Hematopoietic multipotent progenitor cell treated with erythropoietin and hydrocortisone succinate and interleukin-3 and kit ligand, for 6 days (in vitro differentiated cells): Measurements from ENCODE around the gene RAB3A.
"Not testable (repeated sequence)": the region's sequence is repeated elsewhere in the genome, so short reads cannot be mapped to it uniquely, and the experiment has no call there.

Source experiments
- DNase-seq: peaks from one replicate; pipeline ENCODE4 v3.0.0-alpha.2; 2015

RAB3A gene

GRCh38 chr19:18223860-18224524 is 20.1 kb upstream of the RAB3A start:
- DNase-seq, result peak; percentile 78

GRCh38 chr19:18221815-18222725 is 18.2 kb upstream of the RAB3A start:
- no peak for DNase-seq

GRCh38 chr19:18220632-18221275 is 16.9 kb upstream of the RAB3A start:
- no peak for DNase-seq

- no peak for DNase-seq
Measured at GRCh38 chr19:18219911-18220631, 16.2 kb upstream of the RAB3A start.

GRCh38 chr19:18218600-18218999 is 14.8 kb upstream of the RAB3A start:
- DNase-seq, result no peak

GRCh38 chr19:18218159-18218558 is 14.3 kb upstream of the RAB3A start:
- DNase-seq, result no peak

- no peak for DNase-seq
Measured at GRCh38 chr19:18216789-18217188, 12.9 kb upstream of the RAB3A start.

GRCh38 chr19:18214779-18215433 is 11.1 kb upstream of the RAB3A start:
- DNase-seq, result no peak

GRCh38 chr19:18211683-18212082 is 7.8 kb upstream of the RAB3A start:
- DNase-seq, result no peak

- DNase-seq, result not testable (repeated sequence)
Measured at GRCh38 chr19:18209912-18210311, 6.1 kb upstream of the RAB3A start.

GRCh38 chr19:18208098-18208951 is 4.5 kb upstream of the RAB3A start:
- DNase-seq, result peak; percentile 57

GRCh38 chr19:18206018-18206417 is 2.2 kb upstream of the RAB3A start:
- DNase-seq, result no peak

- DNase-seq, result peak; percentile 76
Measured at GRCh38 chr19:18205200-18205892, 1.5 kb upstream of the RAB3A start.

GRCh38 chr19:18204394-18205199 is 755 bp upstream of the RAB3A start:
- DNase-seq, result peak; percentile 77

- DNase-seq, result peak; percentile 29
Measured at GRCh38 chr19:18203408-18203862, 407 bp downstream of the RAB3A start.

GRCh38 chr19:18202778-18203407 is 949 bp downstream of the RAB3A start:
- DNase-seq, result peak; percentile 41

GRCh38 chr19:18202397-18202777 is 1.5 kb downstream of the RAB3A start:
- no peak for DNase-seq

- DNase-seq, result no peak
Measured at GRCh38 chr19:18198374-18198773, 5.5 kb downstream of the RAB3A start.

- no peak for DNase-seq
Measured at GRCh38 chr19:18197941-18198340, 5.9 kb downstream of the RAB3A start.
